ENCODE results near the gene EIF4G3.

DNA sequence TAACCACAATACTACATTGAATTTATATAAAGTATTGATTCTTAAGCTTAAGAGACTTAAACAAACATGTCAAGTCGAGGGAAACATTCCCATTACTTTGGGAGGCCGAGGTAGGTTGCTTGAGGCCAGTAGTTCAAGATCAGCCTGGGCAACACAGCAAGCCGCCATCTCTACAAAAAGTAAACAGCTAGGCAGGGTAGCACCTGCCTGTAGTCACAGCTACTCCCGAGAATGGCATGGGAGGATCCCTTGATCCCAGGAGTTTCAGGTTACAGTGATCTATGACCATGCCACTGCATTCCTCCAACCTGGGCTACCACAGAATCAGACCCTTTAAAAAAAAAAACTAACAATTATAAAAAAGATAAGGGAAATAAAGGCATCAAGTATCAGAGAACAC, 50.4 kb downstream of the EIF4G3 start:
- TF ChIP-seq, protein P1, sequence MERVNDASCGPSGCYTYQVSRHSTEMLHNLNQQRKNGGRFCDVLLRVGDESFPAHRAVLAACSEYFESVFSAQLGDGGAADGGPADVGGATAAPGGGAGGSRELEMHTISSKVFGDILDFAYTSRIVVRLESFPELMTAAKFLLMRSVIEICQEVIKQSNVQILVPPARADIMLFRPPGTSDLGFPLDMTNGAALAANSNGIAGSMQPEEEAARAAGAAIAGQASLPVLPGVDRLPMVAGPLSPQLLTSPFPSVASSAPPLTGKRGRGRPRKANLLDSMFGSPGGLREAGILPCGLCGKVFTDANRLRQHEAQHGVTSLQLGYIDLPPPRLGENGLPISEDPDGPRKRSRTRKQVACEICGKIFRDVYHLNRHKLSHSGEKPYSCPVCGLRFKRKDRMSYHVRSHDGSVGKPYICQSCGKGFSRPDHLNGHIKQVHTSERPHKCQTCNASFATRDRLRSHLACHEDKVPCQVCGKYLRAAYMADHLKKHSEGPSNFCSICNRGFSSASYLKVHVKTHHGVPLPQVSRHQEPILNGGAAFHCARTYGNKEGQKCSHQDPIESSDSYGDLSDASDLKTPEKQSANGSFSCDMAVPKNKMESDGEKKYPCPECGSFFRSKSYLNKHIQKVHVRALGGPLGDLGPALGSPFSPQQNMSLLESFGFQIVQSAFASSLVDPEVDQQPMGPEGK (CRISPR knock-in tag; IDR thresholded peaks at IDR 0.05; ENCODE audit: borderline replicate concordance): no peak
- TF ChIP-seq ZFP30 (CRISPR knock-in tag; IDR thresholded peaks at IDR 0.05) (no peak), RARB (CRISPR knock-in tag; IDR thresholded peaks at IDR 0.05) (no peak)
